ENCODE data around the gene RAB7B.

RAB7B gene

DNA sequence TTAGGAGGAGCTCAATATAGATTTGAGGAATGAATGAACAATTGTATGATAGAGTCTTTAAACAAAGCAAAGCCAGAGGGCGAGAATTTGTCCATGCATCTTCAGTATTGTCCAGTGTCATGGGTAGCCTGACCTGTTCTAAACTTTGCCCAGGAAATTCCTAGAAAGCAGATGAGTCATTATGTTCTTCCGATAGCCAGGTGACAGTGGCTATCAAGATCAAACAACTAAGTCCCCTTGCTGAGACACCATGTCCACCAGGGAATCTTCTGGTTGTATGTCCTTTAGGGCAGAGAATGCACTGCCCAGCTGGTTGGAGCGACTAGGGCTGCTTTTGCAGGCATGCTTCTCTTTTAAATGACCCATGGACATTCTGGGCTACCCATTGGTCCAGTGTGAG lies 58.1 kb downstream of the RAB7B start:
- no peak for DNase-seq

- no peak for DNase-seq
These were observed 58.7 kb downstream of the RAB7B start for GRCh38 chr1:205944525-205944924.

GRCh38 chr1:205943245-205943644 lies 60.0 kb downstream of the RAB7B start, which contains the start of gene SLC26A9:
Gene SLC26A9 (minus strand): TSS chr1:205943456. CDS start chr1:205935820, 7,636 bp downstream.
- no peak for DNase-seq

DNA sequence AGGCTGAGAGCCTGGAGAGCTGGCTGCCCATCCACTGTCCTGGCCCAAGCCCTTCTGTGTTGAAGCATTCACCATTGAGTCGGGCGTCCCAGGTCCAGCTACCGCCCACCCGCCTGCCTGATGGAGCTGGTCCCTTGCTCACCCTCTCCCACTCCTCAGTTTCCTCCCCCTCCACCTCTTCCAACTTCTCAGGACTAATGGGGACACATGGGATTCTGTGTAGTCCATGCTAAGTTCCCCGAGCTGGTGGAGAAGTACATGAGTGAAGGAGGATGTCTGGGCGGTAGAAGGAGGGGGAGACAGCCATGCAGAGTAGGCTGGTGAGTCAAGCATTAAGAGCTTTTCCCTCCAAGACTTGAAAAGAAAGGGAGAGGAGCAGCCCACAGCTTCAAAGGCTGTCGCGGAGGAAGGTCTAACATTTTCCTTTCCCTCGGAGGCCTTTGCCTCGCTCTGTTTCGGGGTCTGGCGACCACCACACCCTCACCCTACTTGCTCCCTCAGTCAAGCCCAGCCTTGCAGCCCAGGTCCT lies 60.5 kb downstream of the RAB7B start:
- DNase-seq, result no peak

GRCh38 chr1:205940710-205941109 lies 62.5 kb downstream of the RAB7B start:
- no peak for DNase-seq

GRCh38 chr1:205939690-205940330 lies 63.4 kb downstream of the RAB7B start:
- DNase-seq, result peak; percentile 91

DNA sequence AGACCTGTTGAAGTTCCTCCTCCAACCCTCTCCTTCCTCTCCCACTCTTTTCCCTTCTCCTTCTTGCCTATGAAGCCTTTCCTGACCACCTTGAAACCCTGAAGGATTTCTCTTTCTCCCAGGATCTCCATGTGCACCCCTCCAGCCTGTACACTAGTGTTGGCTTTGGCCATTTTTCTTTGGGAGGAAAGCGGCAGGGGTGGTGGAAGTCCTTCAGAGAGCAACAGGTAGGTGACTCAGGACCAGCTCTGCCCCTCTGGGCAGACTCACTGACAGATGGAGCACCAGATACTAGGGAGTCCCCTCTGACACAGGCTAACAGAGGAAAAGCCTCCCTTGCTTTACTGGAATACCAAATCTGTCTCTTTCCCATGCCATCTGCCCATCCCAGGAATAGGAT lies 64.5 kb downstream of the RAB7B start:
- DNase-seq, result no peak

DNA sequence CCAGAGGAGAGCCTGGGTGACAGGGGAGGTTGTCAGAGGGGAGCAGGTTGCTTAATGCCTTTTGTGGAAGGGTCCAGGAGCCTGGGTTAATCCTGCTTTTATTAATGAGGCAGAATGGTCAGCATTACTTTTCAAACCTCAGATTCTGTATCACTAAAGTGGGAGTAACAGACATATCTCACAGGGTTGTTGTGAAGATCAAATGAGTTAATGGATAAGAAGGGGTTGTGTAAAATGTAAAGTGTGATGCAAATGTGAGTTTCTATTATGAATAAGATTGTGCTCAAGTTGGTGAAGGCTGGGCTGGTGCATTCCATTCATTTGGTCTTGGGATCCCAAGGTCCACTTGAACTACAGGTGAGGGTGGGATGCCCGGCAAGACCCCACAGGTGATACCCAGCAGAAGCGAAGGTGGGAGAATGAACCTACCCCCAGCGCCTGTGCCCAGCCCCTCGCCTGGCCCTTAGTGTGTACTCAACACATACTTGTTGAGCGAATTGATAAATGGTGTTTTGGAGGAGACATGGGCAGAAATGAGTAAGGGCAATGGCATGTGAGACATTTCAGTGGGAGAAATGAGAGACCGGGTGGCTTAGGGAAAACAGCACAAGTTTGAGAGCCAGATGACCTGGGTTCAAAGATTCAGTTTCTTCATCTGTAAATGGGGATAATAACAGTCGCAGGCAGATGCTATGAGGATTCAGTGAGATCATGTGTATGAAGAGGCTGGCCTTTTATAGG lies 66.2 kb downstream of the RAB7B start:
- no peak for DNase-seq

GRCh38 chr1:205936311-205936710 lies 66.9 kb downstream of the RAB7B start:
- DNase-seq, result no peak

GRCh38 chr1:205935869-205936268 lies 67.3 kb downstream of the RAB7B start:
- no peak for DNase-seq

DNA sequence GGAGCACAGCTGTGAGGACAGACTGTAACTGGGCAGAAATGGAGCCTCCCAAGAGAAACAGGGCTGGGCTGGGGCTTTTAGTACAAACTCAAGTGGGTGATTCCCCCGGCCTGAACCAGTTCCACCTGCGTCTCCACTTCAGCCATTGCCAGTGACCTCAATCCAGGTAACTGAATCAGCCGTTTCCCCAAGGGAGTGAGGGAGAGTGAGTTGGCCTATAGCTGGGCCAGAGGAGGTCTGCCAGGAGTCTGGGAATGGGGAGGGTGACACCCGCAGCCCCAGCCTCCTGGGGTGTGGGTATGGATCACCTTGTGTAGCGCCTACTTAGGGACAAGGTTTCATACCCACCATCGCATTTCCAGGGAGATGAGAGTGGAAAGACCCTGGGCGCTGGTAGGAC lies 68.4 kb downstream of the RAB7B start:
- DNase-seq, result peak; percentile 69

DNA sequence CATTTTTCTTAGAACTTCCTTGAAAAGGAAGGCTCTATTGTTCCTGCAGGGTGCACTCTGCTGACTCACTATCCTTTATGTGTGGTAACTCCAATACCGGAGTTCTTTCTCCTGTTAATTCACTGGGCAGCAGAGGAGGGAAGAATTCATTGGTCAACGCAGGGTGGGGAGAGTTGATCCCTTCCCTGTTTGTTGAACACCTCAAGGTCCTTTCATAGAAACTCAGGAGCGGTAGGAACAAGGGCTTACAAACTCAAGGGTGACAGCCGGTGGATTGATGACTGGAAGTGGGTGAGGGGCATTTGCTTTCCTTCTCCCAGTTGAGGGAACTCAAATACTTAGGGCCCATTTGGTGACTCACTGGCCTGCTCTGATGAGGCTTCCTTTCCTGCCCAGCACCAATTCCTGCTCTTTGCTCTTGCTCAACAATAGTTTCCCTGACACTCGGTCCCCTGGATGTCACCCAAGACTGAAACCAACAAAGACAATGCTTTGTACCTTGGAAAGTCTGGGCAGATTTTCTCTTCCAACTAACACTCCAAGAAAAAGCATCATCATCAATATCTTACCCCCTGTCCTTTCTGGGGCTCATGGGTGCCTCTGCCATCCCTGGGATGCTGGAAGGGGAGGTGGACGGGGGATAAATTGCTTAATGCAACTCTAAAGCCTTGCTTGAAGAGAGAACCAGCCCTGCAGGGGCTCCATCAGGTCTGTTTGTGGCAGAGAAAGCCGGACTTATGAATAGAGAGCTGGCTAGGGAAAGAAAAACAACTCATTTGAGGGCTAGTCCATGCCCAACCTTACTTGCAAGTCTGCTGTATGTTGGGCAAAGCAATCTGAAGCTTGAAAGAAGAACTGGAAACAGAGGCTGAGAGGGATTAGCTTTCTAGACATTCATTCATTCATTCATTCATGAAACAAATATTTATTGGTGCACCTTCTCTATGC lies 69.2 kb downstream of the RAB7B start:
- DNase-seq, result no peak

DNA sequence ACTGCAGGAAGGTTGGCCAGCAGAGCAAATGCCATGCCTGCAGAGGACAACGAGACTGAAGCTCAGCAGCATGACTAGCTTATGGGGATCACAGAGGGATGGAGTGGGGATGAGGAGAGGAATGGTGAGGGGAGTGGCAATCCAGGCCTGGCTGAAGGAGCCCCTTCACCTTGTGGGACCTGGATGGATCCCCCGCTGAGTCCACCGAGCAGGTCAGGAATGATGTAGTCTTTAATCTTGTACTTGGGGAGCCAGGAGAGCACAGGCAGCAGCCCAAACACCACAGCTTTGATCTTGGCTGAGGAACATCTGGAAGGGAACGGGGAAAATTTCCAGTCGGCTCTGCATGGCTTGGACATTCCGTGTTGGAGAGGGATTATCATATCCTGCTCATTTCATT lies 70.4 kb downstream of the RAB7B start:
- DNase-seq, result no peak

GRCh38 chr1:205930799-205931281 lies 72.4 kb downstream of the RAB7B start:
- DNase-seq, result no peak

DNA sequence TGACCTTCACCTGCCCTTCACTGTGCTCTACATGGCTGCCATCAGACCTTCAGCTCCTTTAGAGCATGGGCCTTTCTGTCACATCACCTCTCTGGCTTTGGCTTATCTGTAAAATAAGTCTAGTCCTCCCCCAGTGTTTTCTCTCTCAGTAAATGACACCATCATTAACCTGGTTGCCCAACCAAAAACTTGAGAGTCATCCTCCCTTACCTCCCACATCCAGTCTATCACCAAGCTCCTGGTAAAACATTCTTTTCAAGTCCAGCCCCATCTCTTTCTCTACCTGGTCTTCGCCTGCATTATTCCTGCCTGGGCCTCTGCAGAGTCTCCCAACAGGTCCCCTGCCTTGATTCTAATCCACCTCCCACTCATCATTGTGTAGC lies 73.0 kb downstream of the RAB7B start:
- DNase-seq, result no peak

DNA sequence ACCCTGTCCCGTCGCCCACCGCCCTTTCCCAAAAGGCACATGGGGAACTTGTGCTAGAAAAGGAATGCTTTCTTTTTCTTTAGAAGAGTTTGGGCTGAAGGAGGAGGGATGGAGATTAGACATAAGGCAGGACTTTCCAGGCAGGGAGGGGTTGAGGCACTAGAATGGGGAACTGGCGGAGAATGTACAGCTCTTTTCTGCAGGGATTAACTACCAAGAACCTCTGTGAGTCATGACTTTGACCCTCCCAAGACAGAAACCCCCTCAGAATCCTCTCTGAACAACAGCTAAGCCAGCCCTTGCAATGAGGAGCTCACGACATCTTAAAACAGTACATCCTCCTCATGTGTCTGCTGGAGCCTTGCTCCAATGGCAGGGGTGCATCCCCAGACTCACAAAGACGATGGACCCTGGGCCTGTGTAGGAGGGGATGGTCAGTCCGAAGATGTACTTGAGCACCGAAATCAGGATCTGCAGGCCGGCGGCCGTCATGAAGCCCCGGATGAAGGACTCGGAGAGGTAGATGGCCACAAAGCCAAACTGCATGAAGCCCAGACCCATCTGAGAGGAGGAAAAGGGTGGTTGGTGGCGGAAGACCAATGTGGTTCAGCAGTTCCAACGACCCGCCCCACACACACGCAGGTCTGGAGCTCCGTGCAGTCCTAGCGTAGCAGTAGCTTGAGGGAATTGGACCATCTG lies 73.5 kb downstream of the RAB7B start:
- DNase-seq, result no peak

- no peak for DNase-seq
These were observed 74.9 kb downstream of the RAB7B start for GRCh38 chr1:205928317-205928716.

DNA sequence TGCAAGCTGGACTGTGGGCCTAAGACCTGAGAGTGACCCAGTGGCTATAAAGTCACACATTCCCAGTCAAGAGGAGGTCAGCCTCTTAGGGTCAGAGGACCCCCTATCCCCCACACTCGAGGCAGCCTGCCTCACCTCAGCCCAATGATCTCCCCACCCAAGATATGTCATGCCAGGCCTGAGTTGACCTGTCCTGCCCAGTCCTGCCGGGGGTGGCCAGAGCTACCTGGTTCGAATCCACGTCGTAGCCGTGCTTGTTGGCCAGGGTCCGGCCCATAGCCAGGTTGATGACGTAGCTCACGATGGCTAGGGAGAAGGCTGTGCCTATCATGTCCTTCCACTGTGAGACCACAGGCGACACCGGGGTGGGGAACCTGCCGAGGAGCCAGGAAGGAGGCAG lies 75.5 kb downstream of the RAB7B start:
- DNase-seq, result no peak

- DNase-seq, result no peak
These were observed 75.9 kb downstream of the RAB7B start for GRCh38 chr1:205927247-205927646.
